H1 (cell line): ENCODE measurements around the gene SNX30. TPM values are rescaled to one million over a fixed set of nuclear protein-coding genes. Genes with fewer than 3 reads are reported as not detected.

Experiments used
- TCF12 ChIP-seq: IDR thresholded peaks from 2 replicates; pipeline ENCODE4 v1.6.1; 2011; ENCODE audit warnings: low read depth, mild to moderate bottlenecking, low read length
- polyA plus RNA-seq, 7 experiments: library from polyadenylated mRNA; depleted of rRNA in 3 of 7; stranded (reverse) in 5 of 7; unstranded in 2 of 7; fragments of >200 nt in 5 of 7; fragments of 200-250 nt in 2 of 7; gene quantifications; 1 replicate in 5 of 7; 2 replicates in 1 of 7; 4 replicates in 1 of 7; pipeline versions ENCODE4 v1.2.1 to v1.2.3, GENCODE V29; 2011 to 2013; ENCODE audit warnings: missing spikeins in 2 of 7, mixed read lengths in 2 of 7
- total RNA-seq: library from RNA; stranded (reverse); fragmentation: NEBNext Ultra II Directional; extraction: Animal tissue kit (Norgen Biotek cat#: 25700); gene quantifications from 2 replicates; pipeline ENCODE4 v1.2.1, GENCODE V29; 2021

Gene SNX30
- total and polyA plus RNA-seq, 2 of the 8 experiments (the other 6 are each of a cell fraction or from before 2014, with no cell fraction given) = 4.0 to 12.2 TPM

- TF ChIP-seq TCF12 = no peak
Observed at GRCh38 chr9:112884101-112884500, 133.5 kb downstream of the SNX30 start (continued).
